HEK293 (cell line): ENCODE measurements around the gene PAK5.

Experiments used
- CTCF ChIA-PET: fragments of 350-600 bp; formaldehyde crosslinking; extraction: SDS; loops from one replicate; lab custom pipeline; 2021; ENCODE audit warnings: antibody characterized with exemption; lab: Yijun Ruan, JAX
- POLR2A ChIA-PET: fragments of 300-600 bp; formaldehyde crosslinking; extraction: SDS; loops from one replicate; lab custom pipeline; 2020; ENCODE audit warnings: antibody characterized with exemption, inconsistent platforms; lab: Yijun Ruan, JAX
- H3K27ac ChIP-seq: fragments of 200-500 bp; sonication (Bioruptor generic); 2 replicates; pipeline ENCODE4 v1.5.1; 2014; ENCODE audit warnings: low read depth, low read length, control low read depth, inconsistent platforms; ENCODE audit errors: extremely low read depth
- H3K36me3 ChIP-seq, 2 experiments: fragments of 200-500 bp in 1 of 2; sonication (Bioruptor generic) in 1 of 2; 1 replicate in 1 of 2; 2 replicates in 1 of 2; pipeline ENCODE4 v1.5.1; 2014 to 2017; ENCODE audit warnings: inconsistent platforms in 2 of 2, low read length in 2 of 2; ENCODE audit not compliant: control insufficient read depth in 2 of 2, insufficient read depth in 1 of 2
- H3K4me1 ChIP-seq: fragments of 200-500 bp; sonication (Bioruptor generic); 2 replicates; pipeline ENCODE4 v1.5.1; 2014; ENCODE audit warnings: mild to moderate bottlenecking, low read length, inconsistent platforms; ENCODE audit not compliant: control insufficient read depth, insufficient read depth
- H3K4me3 ChIP-seq: 2 replicates; pipeline ENCODE4 v1.5.1; 2011; ENCODE audit warnings: low read depth, mild to moderate bottlenecking, control low read depth, low read length, moderate library complexity
- H3K9me3 ChIP-seq: fragments of 200-500 bp; sonication (Bioruptor generic); 2 replicates; pipeline ENCODE4 v1.5.1; 2014; ENCODE audit warnings: low read depth, low read length, inconsistent platforms; ENCODE audit not compliant: control insufficient read depth, insufficient read depth
- AEBP2 ChIP-seq: fragments of 450-650 bp; formaldehyde crosslinking; IDR thresholded peaks from 2 replicates; pipeline ENCODE4 v1.5.1; 2016; ENCODE audit warnings: missing biosample characterization, missing genetic modification characterization, borderline replicate concordance
- MYNN ChIP-seq: fragments of 450-650 bp; formaldehyde crosslinking; IDR thresholded peaks from 2 replicates; pipeline ENCODE4 v1.5.1; 2016; ENCODE audit warnings: missing biosample characterization, missing genetic modification characterization, borderline replicate concordance
- PRDM2 ChIP-seq: fragments of 450-650 bp; formaldehyde crosslinking; IDR thresholded peaks from 2 replicates; pipeline ENCODE4 v1.5.1; 2016; ENCODE audit warnings: missing biosample characterization, missing genetic modification characterization, borderline replicate concordance
- REST ChIP-seq: fragments of 450-650 bp; formaldehyde crosslinking; IDR thresholded peaks from 2 replicates; pipeline ENCODE4 v1.5.1; 2016; ENCODE audit warnings: missing biosample characterization, missing genetic modification characterization
- SP2 ChIP-seq: fragments of 450-650 bp; formaldehyde crosslinking; IDR thresholded peaks from 2 replicates; pipeline ENCODE4 v1.5.1; 2016; ENCODE audit warnings: missing biosample characterization, missing genetic modification characterization
- TRIM28 ChIP-seq: IDR thresholded peaks from 2 replicates; pipeline ENCODE4 v1.6.1; 2011; ENCODE audit warnings: low read length, control low read depth, borderline replicate concordance
- YY2 ChIP-seq: fragments of 450-650 bp; formaldehyde crosslinking; IDR thresholded peaks from 2 replicates; pipeline ENCODE4 v1.5.1; 2016; ENCODE audit warnings: missing biosample characterization, missing genetic modification characterization
- ZNF223 ChIP-seq: fragments of 450-650 bp; formaldehyde crosslinking; IDR thresholded peaks from 2 replicates; pipeline ENCODE4 v1.5.1; 2016; ENCODE audit warnings: missing biosample characterization, missing genetic modification characterization
- ZNF521 ChIP-seq: fragments of 450-650 bp; formaldehyde crosslinking; IDR thresholded peaks from 2 replicates; pipeline ENCODE4 v1.5.1; 2017; ENCODE audit warnings: missing biosample characterization, mild to moderate bottlenecking, missing genetic modification characterization
- ZNF558 ChIP-seq: fragments of 450-650 bp; formaldehyde crosslinking; IDR thresholded peaks from 2 replicates; pipeline ENCODE4 v1.5.1; 2016; ENCODE audit warnings: missing biosample characterization, missing genetic modification characterization
- ZNF624 ChIP-seq: fragments of 450-650 bp; formaldehyde crosslinking; IDR thresholded peaks from 2 replicates; pipeline ENCODE4 v1.5.1; 2017; ENCODE audit warnings: missing biosample characterization, missing genetic modification characterization
- ZNF639 ChIP-seq: fragments of 450-650 bp; formaldehyde crosslinking; IDR thresholded peaks from 2 replicates; pipeline ENCODE4 v1.5.1; 2016; ENCODE audit warnings: missing biosample characterization, missing genetic modification characterization
- ZNF677 ChIP-seq: fragments of 450-650 bp; IDR thresholded peaks from 2 replicates; pipeline ENCODE4 v1.5.0; 2018; ENCODE audit warnings: missing biosample characterization, mild to moderate bottlenecking, missing genetic modification characterization, moderate library complexity
- TF ChIP-seq, protein P1 (sequence below): fragments of 450-650 bp; formaldehyde crosslinking; IDR thresholded peaks from 2 replicates; pipeline ENCODE4 v1.5.1; 2016; ENCODE audit warnings: missing biosample characterization, missing genetic modification characterization
- TF ChIP-seq, protein P2 (sequence below): fragments of 450-650 bp; formaldehyde crosslinking; IDR thresholded peaks from 2 replicates; pipeline ENCODE4 v1.5.1; 2016; ENCODE audit warnings: missing biosample characterization, missing genetic modification characterization

PAK5 gene

DNA sequence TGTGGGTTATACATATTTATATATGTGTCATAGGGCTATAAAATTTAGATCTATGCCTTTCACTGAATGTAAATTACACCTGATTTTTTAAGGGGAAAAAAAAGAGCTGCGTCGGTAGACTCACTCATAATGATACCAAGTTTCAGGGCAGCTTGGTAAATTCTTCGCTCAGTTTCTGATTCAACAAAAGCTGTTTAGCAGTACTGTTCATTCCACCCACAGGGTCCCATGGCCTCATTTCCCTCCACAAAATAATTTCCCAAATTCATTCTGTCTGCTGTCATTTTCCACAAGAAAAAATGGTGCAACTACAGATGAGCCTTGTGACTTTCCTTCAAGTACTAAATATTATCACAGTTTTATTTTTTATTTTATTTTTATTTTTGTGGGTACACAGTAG, 63.7 kb downstream of the PAK5 start (continued):
- TF ChIP-seq PRDM2 (tag by site-specific recombination): no peak

DNA sequence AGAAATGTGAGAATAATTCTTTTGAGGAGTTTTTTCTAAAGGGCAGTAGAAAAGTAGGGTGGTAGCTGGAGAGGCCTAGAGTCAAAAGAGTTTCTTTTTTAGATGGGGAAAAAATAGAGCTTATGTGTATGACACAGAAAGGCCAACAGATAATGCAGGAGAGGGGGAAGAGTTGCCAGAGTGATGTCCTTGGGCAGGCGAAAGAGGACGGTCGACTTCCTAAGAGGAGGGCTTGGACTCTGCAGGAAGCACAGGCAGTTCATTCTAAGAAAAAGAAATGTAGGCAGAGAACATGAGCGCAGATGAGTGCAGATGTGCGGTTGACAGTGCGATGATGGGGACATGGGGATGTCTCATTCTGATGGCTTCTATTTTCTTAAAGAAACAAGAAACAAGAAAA, 68.9 kb downstream of the PAK5 start:
- no peak for TF ChIP-seq ZNF624 (tag by site-specific recombination)
- TF ChIP-seq ZNF558 (tag by site-specific recombination): no peak
- no peak for TF ChIP-seq AEBP2 (tag by site-specific recombination)
- TF ChIP-seq ZNF677 (tag by site-specific recombination): no peak
- TF ChIP-seq ZNF639 (tag by site-specific recombination): no peak
- no peak for TF ChIP-seq REST (tag by site-specific recombination)
- Histone ChIP-seq H3K27ac (no peak overlapping the region), H3K4me1 (no peaks in the 10 kb centered on the region), H3K9me3 (no peaks in the 10 kb centered on the region), H3K4me3 (no peak overlapping the region), H3K36me3 (no peaks in the 10 kb centered on the region)
- CTCF ChIA-PET: no interaction called here
- POLR2A ChIA-PET: no interaction called here

DNA sequence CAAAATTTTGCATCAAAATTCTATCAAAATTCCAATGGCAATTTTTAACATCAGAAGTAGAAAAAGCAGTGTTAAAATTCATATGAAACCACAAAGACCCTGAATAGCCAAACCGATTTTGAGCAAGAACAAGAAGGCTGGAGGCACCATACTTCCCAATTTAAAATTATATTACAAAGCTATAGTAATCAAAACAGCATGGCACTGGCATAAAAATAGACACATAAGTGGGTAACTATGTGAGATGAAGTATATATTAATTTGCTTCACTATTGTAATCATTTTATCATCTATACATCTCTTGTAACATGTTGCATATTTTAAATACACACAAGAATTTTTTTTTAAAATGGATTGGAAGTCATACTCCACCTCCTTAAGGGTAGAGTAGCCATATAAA, 77.4 kb downstream of the PAK5 start:
- ChIA-PET POLR2A (no interaction called here), CTCF (interaction anchor here (0.6 kb wide), 1 partner anchor 148 kb away, joined by 3 read pairs; no protein-coding TSS in a partner anchor)
- no peaks in the 10 kb centered on the region for H3K4me1 ChIP-seq
- no peaks in the 10 kb centered on the region for H3K9me3 ChIP-seq
- H3K27ac ChIP-seq: no peak overlapping the region
- no peak overlapping the region for H3K4me3 ChIP-seq
- no peaks in the 10 kb centered on the region for H3K36me3 ChIP-seq
- TF ChIP-seq ZNF521 (tag by site-specific recombination): no peak
- TF ChIP-seq SP2 (tag by site-specific recombination): no peak
- TF ChIP-seq YY2: no peak
- no peak for TF ChIP-seq ZNF223
- TF ChIP-seq, protein P1, sequence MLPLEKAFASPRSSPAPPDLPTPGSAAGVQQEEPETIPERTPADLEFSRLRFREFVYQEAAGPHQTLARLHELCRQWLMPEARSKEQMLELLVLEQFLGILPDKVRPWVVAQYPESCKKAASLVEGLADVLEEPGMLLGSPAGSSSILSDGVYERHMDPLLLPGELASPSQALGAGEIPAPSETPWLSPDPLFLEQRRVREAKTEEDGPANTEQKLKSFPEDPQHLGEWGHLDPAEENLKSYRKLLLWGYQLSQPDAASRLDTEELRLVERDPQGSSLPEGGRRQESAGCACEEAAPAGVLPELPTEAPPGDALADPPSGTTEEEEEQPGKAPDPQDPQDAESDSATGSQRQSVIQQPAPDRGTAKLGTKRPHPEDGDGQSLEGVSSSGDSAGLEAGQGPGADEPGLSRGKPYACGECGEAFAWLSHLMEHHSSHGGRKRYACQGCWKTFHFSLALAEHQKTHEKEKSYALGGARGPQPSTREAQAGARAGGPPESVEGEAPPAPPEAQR: no peak
- TF ChIP-seq, protein P2, sequence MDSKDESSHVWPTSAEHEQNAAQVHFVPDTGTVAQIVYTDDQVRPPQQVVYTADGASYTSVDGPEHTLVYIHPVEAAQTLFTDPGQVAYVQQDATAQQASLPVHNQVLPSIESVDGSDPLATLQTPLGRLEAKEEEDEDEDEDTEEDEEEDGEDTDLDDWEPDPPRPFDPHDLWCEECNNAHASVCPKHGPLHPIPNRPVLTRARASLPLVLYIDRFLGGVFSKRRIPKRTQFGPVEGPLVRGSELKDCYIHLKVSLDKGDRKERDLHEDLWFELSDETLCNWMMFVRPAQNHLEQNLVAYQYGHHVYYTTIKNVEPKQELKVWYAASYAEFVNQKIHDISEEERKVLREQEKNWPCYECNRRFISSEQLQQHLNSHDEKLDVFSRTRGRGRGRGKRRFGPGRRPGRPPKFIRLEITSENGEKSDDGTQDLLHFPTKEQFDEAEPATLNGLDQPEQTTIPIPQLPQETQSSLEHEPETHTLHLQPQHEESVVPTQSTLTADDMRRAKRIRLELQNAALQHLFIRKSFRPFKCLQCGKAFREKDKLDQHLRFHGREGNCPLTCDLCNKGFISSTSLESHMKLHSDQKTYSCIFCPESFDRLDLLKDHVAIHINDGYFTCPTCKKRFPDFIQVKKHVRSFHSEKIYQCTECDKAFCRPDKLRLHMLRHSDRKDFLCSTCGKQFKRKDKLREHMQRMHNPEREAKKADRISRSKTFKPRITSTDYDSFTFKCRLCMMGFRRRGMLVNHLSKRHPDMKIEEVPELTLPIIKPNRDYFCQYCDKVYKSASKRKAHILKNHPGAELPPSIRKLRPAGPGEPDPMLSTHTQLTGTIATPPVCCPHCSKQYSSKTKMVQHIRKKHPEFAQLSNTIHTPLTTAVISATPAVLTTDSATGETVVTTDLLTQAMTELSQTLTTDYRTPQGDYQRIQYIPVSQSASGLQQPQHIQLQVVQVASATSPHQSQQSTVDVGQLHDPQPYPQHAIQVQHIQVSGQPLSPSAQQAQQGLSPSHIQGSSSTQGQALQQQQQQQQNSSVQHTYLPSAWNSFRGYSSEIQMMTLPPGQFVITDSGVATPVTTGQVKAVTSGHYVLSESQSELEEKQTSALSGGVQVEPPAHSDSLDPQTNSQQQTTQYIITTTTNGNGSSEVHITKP: no peak
- TF ChIP-seq MYNN (tag by site-specific recombination): no peak
- no peak for TF ChIP-seq TRIM28
